ENCODE data around the gene ULK1.

- no peak for TF ChIP-seq POLR2A (IDR thresholded peaks at IDR 0.05)
- TF ChIP-seq, protein P1, sequence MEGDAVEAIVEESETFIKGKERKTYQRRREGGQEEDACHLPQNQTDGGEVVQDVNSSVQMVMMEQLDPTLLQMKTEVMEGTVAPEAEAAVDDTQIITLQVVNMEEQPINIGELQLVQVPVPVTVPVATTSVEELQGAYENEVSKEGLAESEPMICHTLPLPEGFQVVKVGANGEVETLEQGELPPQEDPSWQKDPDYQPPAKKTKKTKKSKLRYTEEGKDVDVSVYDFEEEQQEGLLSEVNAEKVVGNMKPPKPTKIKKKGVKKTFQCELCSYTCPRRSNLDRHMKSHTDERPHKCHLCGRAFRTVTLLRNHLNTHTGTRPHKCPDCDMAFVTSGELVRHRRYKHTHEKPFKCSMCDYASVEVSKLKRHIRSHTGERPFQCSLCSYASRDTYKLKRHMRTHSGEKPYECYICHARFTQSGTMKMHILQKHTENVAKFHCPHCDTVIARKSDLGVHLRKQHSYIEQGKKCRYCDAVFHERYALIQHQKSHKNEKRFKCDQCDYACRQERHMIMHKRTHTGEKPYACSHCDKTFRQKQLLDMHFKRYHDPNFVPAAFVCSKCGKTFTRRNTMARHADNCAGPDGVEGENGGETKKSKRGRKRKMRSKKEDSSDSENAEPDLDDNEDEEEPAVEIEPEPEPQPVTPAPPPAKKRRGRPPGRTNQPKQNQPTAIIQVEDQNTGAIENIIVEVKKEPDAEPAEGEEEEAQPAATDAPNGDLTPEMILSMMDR (IDR thresholded peaks at IDR 0.05), result no peak
Measured at GRCh38 chr12:131895640-131896079, 1.2 kb downstream of the ULK1 start.
